ENCODE measurements around the gene GNA12. TPM values are rescaled to one million over a fixed set of nuclear protein-coding genes. Genes with fewer than 3 reads are reported as not detected.

Gene GNA12
- total and polyA plus RNA-seq, 4 donors: 3.7 to 19.0 (median 11.3) TPM

DNA sequence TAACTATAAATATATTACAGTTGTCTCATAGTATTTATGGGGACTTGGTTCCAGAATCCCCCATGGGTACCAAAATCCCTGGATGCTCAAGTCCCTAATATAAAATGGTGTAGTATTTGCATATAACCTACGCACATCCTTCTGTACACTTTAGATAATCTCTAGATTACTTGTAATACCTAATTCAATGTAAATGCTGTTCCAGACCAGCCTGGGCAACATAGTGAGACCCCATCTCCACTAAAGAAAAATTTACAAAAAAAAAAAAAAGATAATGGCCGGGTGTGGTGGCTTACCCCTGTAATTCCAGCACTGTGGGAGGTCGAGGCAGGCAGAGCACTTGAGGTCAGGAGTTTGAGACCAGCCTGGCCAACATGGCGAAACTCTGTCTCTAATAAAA lies 17.4 kb upstream of the GNA12 start:
- Histone ChIP-seq H3K4me1 (ENCODE audit: control insufficient read depth in 4 of 4, insufficient read depth in 4 of 4, low read length in 3 of 4) (peaks cover 0 to 3% (median 0%) of the 10 kb centered on the region in 4 donors), H3K27me3 (ENCODE audit: control insufficient read depth in 4 of 4, insufficient read depth in 4 of 4, low read length in 3 of 4) (no peaks in the 10 kb centered on the region), H3K9ac (ENCODE audit: low read depth in 1 of 2, low read length in 2 of 2) (no peak overlapping the region), H3K4me3 (ENCODE audit: low read depth in 1 of 3, low read length in 3 of 3) (no peak overlapping the region), H3K27ac (ENCODE audit: low read depth in 1 of 2, low read length in 2 of 2) (no peak overlapping the region), H3K9me3 (ENCODE audit: control insufficient read depth in 4 of 4, low read length in 3 of 4) (no peaks in the 10 kb centered on the region), H3K36me3 (ENCODE audit: control insufficient read depth in 4 of 4, insufficient read depth in 3 of 4, low read depth in 1 of 4, low read length in 3 of 4) (no peaks in the 10 kb centered on the region)
- 90% methylated on average over 4 of the region's 4 CpGs for WGBS
- DNase-seq (ENCODE audit: low spot score): no peak
- TF ChIP-seq JUND (IDR thresholded peaks at IDR 0.05) (no peak), YY1 (IDR thresholded peaks at IDR 0.05) (no peak), FOXA2 (IDR thresholded peaks at IDR 0.05) (no peak), REST (IDR thresholded peaks at IDR 0.05) (no peak), EGR1 (IDR thresholded peaks at IDR 0.05; ENCODE audit: low read depth in 2 of 2) (no peak), TAF1 (conservative IDR thresholded peaks at IDR 0.05) (no peak), RXRA (IDR thresholded peaks at IDR 0.05) (no peak), RAD21 (IDR thresholded peaks at IDR 0.05) (no peak), FOXA1 (IDR thresholded peaks at IDR 0.05) (no peak), HNF4G (IDR thresholded peaks at IDR 0.05) (no peak), ZBTB33 (IDR thresholded peaks at IDR 0.05) (no peak), SP1 (IDR thresholded peaks at IDR 0.05) (no peak), NR2F2 (IDR thresholded peaks at IDR 0.05) (no peak), HNF4A (conservative IDR thresholded peaks at IDR 0.05) (no peak), ATF3 (IDR thresholded peaks at IDR 0.05) (no peak), GABPA (IDR thresholded peaks at IDR 0.05 in 1 of 2, conservative IDR thresholded peaks at IDR 0.05 in 1 of 2) (no peak)
- TF ChIP-seq, protein P1, sequence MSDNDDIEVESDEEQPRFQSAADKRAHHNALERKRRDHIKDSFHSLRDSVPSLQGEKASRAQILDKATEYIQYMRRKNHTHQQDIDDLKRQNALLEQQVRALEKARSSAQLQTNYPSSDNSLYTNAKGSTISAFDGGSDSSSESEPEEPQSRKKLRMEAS (IDR thresholded peaks at IDR 0.05): no peak
- TF ChIP-seq, protein P2, sequence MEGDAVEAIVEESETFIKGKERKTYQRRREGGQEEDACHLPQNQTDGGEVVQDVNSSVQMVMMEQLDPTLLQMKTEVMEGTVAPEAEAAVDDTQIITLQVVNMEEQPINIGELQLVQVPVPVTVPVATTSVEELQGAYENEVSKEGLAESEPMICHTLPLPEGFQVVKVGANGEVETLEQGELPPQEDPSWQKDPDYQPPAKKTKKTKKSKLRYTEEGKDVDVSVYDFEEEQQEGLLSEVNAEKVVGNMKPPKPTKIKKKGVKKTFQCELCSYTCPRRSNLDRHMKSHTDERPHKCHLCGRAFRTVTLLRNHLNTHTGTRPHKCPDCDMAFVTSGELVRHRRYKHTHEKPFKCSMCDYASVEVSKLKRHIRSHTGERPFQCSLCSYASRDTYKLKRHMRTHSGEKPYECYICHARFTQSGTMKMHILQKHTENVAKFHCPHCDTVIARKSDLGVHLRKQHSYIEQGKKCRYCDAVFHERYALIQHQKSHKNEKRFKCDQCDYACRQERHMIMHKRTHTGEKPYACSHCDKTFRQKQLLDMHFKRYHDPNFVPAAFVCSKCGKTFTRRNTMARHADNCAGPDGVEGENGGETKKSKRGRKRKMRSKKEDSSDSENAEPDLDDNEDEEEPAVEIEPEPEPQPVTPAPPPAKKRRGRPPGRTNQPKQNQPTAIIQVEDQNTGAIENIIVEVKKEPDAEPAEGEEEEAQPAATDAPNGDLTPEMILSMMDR (IDR thresholded peaks at IDR 0.05; ENCODE audit: low read depth, low read length, missing input control): no peak

Measured in liver (tissue), 9 donors.